Activated CD8-positive, alpha-beta memory T cell treated with anti-CD3 and anti-CD28 coated beads, Interleukin-2, amount 50 U/mL, for 48 hours (primary cell): Measurements from ENCODE around the gene SLC2A10.

Source experiments
- DNase-seq: peaks from one replicate; pipeline ENCODE4 v3.0.0-alpha.2; 2020

SLC2A10 gene

DNA sequence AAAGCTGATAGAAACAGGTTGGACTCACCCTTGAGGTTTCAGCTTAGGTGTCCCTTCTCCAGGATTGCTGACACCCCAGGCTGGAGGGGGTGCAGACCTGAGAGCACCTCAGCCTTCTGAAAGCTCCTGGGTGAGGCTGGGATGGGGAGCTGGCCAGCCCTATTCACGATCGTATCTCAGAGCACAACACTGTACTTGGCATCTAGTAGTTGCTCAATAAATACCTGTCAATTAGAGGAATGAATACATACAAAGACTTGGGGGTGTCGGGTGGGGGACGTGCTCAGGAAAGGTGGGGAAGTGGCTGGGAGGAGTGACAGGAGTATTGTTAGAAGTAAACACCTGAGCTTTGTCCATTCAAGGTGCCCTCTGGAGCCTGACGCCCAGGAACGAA lies 61.7 kb downstream of the SLC2A10 start:
- DNase-seq, result no peak

DNA sequence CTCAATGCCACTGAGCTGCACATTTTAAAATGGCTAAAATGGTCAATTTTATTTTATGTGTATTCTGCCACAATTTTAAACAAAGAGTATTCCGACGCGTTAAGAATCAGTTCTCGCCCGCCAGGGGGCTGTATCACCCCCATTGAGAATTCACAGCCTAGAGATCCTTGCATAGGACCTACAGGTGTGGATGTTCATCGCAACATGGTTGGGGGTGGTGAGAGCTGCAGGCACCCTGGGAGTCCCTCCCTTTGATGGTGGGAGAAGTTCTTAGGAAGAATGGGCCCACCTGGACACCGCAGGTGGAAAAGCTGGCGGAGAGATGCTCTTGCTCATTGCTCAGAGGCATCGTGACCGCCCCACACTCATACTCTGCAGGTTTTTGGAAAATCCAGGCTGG lies 63.5 kb downstream of the SLC2A10 start:
- DNase-seq, result no peak

DNA sequence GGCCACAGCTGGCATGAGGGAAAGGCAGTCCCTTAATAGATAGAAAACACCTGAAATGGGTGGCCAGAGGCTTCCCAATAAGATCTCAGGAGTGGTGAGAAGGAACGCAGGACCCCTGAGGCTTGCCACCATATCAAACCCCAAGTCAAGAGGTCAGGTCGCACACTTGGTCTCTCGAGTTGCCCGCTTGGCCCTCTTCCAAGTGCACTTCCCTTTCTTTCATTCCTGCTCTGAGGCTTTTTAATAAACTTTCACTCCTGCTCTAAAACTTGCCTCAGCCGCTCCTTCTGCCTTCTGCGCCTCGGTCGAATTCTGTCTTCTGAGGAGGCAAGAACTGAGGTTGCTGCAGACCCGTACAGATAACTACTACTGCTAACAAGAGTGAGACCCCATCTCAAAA lies 64.2 kb downstream of the SLC2A10 start:
- no peak for DNase-seq

DNA sequence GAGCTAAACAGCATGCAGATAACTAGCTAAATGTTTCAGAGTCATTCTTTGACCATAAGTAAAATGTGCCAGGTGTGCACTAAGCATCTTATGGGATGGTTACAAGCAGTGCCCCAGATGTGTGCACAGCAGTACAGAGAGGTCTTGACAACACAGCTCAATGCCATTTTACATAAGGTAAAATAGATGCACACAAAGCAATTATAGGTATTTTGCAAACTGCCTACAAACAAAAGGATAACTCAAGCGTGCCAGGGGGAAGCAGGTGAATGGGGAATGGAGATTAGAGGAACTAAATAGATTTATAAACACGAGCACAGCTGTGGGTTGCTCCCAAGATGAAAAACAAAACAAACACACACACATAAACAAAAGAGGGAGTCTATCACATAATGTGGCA lies 64.8 kb downstream of the SLC2A10 start:
- no peak for DNase-seq

DNA sequence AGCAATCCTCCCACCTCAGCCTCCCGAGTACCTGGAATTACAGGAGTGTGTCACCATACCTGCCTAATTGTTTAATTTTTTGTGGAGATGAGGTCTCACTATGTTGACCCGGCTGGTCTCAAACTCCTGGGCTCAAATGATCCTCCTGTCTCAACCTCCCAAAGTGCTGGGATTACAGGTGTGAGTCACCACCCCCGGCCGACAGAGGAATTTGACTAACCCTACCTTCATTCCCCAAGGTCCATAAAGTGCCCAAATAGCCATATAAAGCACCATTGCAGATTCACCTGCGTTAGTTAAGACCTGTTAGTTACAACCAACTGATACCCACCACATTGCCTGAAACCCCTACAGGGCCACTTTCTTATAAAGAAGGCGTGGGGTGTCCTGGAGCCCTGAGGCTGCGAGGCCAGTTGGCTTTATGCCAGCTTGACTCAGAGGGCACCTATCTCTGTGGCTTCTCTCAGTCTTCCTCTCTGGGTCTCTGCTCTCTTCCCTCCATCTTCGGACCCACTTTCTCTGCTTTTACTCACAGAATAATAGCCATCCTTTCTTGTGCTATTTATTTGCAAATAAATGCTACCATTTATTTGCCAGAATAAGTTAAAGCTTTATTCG lies 65.6 kb downstream of the SLC2A10 start:
- DNase-seq, result no peak

DNA sequence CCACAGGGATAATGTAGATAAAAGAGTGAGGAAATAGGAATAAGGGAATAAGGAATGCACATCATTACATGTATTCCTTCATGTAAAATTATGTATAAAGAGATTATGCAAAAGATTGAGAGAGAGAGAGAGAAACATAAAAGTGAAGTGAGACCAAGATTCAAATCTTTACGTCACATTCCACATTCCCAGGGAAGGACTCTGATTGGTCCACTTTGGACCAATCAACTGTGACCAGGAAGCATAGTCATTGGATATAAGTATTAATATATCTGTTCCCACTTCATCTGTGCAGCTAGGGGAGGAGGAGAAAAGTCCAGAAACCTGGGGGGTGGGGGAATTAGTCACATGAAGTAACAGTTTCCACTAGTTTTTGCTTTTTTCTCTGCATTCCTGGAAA lies 66.4 kb downstream of the SLC2A10 start:
- DNase-seq, result no peak

DNA sequence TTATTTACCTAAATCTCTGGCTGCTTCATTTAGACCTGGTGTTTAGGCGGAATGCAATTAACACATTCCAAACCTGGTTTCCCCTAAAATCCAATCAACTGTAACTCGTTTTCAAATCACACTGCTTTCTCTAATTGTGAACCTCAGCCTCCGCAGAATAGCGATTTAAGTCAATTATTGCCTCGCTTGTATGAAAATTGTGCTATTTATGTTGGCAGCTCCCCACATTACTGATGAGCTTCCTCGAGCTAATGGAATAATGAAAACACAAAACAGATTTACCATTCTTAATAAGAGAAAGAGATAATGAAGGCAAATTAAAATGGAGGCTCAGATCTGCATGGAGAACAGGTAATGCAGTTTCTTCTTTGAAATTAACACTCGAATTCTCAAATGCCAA lies 67.9 kb downstream of the SLC2A10 start:
- no peak for DNase-seq

DNA sequence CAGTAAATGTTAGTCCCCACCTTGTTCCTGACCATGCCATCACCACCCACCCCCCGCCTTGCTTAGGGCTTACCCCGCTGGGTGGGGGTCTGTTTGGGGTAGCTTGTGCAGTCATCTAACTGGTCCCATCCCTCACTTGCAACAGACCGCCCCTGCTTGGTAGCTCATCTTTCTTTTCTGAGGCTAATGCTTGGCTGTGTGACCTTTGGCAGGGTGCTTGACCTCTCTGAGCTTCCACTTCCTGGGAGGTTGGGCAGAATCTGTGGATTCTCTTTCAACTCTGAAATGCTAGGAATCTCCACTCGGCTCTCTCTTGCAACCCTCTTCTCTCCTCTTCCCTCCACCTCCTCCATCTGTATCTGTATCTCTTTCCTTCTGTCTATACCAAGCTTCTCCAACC lies 70.4 kb downstream of the SLC2A10 start:
- no peak for DNase-seq

DNA sequence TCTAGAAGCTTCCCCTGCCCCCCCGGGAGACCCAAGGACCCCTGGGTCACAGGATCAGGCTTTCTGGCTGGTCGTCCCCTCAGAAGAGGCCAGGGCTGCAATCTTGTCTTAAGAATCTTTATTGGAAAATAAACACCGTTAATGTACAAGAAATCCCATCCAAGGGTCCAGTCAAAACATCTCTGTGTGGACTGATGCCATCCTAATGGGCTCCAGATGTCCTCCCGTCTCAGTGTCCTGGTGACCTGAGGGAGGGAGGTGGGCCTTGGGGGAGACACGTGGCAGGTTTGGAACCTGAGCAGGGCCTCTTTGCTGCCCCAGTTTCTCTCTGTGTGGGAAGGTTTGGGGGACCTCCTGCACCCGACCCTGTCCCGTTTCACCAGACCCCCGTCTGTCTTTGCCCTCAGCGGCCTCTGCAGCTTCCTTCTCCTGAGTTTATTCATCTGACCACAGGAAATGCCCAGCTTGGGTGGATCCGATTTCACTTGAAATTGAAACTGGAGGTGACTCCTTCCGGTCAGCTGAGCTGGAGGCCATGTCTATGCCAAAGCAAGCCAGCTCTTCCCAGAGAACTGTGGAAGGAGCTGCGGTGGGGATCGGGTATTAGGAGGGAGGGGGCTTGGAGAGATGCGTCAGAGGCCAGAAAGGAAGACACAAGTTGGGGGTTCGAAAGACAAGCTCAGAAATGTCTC lies 75.1 kb downstream of the SLC2A10 start:
- DNase-seq, result no peak
